Fibroblast of villous mesenchyme (primary cell): ENCODE results near the gene ZNF425. TPM values are rescaled to one million over a fixed set of nuclear protein-coding genes. Genes with fewer than 3 reads are reported as not detected.
A peak's percentile ranks its signal among the peaks of the same experiment; 100 is the strongest.

Experiments used
- DNase-seq: peaks from one replicate; pipeline ENCODE4 v3.0.0-alpha.2; 2010; ENCODE audit warnings: low read depth
- H3K4me3 ChIP-seq: 2 replicates; pipeline ENCODE4 v1.5.1; 2011; ENCODE audit warnings: low read depth, mild to moderate bottlenecking, low read length
- total RNA-seq: library from RNA; depleted of rRNA; stranded (reverse); fragments of >200 nt; gene quantifications from 2 replicates; pipeline ENCODE4 v1.2.3, GENCODE V29; 2012
- TF ChIP-seq, protein P1 (sequence below): IDR thresholded peaks from 2 replicates; pipeline ENCODE4 v1.5.1; 2012; ENCODE audit warnings: low read depth, mild to moderate bottlenecking, low read length; ENCODE audit not compliant: insufficient read depth

The ZNF425 gene
- total RNA-seq = 2.9 and 3.5 TPM in 2 replicates

- peak within 1 kb of the TSS; percentile 71 for H3K4me3 ChIP-seq
- TF ChIP-seq, protein P1, sequence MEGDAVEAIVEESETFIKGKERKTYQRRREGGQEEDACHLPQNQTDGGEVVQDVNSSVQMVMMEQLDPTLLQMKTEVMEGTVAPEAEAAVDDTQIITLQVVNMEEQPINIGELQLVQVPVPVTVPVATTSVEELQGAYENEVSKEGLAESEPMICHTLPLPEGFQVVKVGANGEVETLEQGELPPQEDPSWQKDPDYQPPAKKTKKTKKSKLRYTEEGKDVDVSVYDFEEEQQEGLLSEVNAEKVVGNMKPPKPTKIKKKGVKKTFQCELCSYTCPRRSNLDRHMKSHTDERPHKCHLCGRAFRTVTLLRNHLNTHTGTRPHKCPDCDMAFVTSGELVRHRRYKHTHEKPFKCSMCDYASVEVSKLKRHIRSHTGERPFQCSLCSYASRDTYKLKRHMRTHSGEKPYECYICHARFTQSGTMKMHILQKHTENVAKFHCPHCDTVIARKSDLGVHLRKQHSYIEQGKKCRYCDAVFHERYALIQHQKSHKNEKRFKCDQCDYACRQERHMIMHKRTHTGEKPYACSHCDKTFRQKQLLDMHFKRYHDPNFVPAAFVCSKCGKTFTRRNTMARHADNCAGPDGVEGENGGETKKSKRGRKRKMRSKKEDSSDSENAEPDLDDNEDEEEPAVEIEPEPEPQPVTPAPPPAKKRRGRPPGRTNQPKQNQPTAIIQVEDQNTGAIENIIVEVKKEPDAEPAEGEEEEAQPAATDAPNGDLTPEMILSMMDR = peak; percentile 94
- peak; percentile 91 for DNase-seq
These were observed at the start of gene ZNF425 for GRCh38 chr7:149125863-149126661. ZNF425 (minus strand) TSS chr7:149126324; CDS start chr7:149126213, 111 bp downstream.

DNA sequence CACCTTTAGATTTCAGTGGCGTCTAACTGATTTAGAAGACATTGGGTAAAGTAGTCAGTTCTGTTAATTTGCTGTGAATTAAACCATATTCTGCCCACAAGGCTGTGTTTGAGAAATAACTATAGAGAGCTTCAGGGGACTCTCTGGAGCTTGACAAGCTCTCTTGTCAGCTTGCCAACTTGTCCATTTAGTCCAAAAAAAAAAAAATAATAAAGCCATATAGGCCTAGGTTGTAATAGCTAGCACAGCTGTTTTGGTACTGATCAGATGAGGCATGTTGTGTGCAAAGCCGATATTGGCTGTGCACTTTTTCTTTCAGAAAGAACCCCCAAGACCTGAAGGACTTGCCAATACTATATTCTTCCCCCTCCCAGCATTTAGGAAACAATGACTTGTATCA lies 49.0 kb upstream of the ZNF425 start:
- TF ChIP-seq, protein P1 = no peak
- no peak for DNase-seq
- H3K4me3 ChIP-seq = no peak overlapping the region

DNA sequence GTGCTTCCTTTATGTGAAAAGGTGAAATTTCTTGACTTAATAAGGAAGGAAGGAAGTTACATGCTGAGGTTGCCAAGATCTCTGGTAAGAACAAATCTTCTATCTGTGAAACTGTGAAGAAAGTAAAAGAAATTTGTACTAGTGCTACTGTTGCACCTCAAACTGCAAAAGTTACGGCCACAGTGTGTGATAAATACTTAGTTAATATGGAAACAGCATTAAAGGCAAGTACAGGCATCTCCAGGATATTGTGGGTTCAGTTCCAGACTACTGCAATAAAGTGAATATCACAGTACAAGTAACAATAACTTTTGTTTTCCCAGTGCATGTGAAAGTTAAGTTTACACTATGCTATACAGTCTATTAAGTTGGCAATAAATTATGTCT lies 46.4 kb upstream of the ZNF425 start:
- TF ChIP-seq, protein P1 = no peak
- H3K4me3 ChIP-seq = no peak overlapping the region
- no peak for DNase-seq

- no peak overlapping the region for H3K4me3 ChIP-seq
- TF ChIP-seq, protein P1 = no peak
- DNase-seq = peak; percentile 20
These were observed 45.9 kb upstream of the ZNF425 start for GRCh38 chr7:149171892-149172533.

- TF ChIP-seq, protein P1 = no peak
These were observed 40.7 kb upstream of the ZNF425 start for GRCh38 chr7:149166630-149167352.

DNA sequence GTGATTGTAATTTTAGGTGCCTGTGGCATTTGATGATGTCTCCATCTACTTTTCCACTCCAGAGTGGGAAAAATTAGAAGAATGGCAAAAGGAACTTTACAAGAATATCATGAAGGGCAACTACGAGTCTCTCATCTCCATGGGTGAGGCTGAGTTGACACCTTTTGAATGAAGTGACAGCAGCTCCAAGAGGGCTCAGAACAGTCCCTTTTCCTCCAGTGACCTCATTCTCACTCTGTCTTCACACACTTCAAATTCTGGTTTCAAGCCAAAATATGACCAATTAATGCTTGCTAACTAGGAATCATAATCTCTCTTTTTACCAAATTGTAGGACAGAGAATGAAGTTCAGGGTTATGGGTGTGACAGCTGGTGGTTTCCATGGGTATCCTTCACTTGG lies 40.0 kb upstream of the ZNF425 start:
- DNase-seq = no peak
- TF ChIP-seq, protein P1 = no peak
- H3K4me3 ChIP-seq = no peak overlapping the region

More at GRCh38 chr7:149166630-149167352, 40.7 kb upstream of the ZNF425 start:
- no peak overlapping the region for H3K4me3 ChIP-seq
- DNase-seq = no peak
